ENCODE results near the gene KIRREL1. TPM values are rescaled to one million over a fixed set of nuclear protein-coding genes. Genes with fewer than 3 reads are reported as not detected.

The KIRREL1 gene
- total RNA-seq, 2 donors from 2014 or later, result 22.8 to 26.5 TPM

DNA sequence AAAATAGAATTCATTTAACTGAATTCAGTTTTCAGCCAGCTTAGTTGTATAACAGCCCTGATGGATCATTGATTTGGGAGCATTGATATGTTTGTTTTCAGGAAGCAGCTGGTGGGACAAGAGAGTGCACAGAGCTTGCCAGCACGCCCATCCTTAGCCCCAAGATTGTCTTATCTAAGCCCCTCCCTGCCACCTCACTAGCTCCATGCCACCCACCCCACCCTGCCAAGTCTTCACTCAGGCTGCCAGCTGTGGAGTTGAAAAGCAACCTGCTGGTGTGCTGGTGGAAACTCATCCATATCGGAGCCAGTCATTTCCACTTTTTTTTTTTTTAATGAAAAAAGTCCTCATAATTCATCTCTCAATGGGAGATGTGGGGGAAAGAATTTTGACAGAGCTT, 11.8 kb downstream of the KIRREL1 start:
- no peaks in the 10 kb centered on the region for H3K27me3 ChIP-seq (ENCODE audit: control insufficient read depth, insufficient read depth, low read length, poor library complexity, severe bottlenecking)
- H3K36me3 Mint-ChIP-seq (ENCODE audit: low read depth), result no peaks in the 10 kb centered on the region
- H3K9ac ChIP-seq (ENCODE audit: extremely low read depth, low read length, poor library complexity, severe bottlenecking), result no peak overlapping the region
- H3K27ac Mint-ChIP-seq, result no peak overlapping the region
- H3K27me3 Mint-ChIP-seq (ENCODE audit: insufficient read depth), result no peaks in the 10 kb centered on the region
- H3K27ac ChIP-seq (ENCODE audit: low read depth, low read length), result no peak overlapping the region
- DNase-seq, result no peak
- no peaks in the 10 kb centered on the region for H3K36me3 ChIP-seq (ENCODE audit: control insufficient read depth, insufficient read depth, low read length)
- H3K9me3 Mint-ChIP-seq, result no peaks in the 10 kb centered on the region
- peaks cover 64% of the 10 kb centered on the region for H3K4me1 Mint-ChIP-seq
- H3K9me3 ChIP-seq (ENCODE audit: control insufficient read depth, low read length), result no peaks in the 10 kb centered on the region
- H3K4me3 Mint-ChIP-seq, result no peak overlapping the region
- H3K4me3 ChIP-seq (ENCODE audit: low read length), result no peak overlapping the region
- peaks cover 36% of the 10 kb centered on the region for H3K4me1 ChIP-seq (ENCODE audit: control insufficient read depth, insufficient read depth, low read length)
- no peak for TF ChIP-seq CTCF (conservative IDR thresholded peaks at IDR 0.05)
- 84% methylated on average over 2 of the region's 2 CpGs; no CpG with 5 or more reads in 1 of the 2 experiments for WGBS, 2 experiments (ENCODE audit: insufficient coverage in 1 of 2, insufficient read length in 1 of 2)

DNA sequence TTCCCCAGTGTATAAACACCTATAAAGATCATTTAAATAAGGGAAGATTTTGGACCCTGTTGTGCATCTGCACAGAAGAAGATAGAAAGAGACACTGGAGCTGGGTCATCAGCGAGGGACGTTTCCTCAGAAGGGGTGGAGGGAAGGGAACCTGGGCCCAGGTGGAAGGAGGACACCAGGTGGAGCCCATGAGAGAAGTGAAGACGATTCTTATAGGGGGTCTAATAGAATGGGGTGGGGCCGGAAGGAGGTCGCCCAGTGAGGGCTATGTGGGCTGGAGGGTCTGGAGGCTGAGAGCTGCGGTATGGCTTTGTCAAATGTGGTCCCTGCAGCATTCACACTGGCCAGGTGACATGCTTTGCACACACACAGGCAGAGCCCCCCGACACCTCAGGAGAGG, 13.7 kb downstream of the KIRREL1 start:
- H3K27ac Mint-ChIP-seq, result peak overlapping the region; percentile 69
- peak; percentile 56 for TF ChIP-seq CTCF (conservative IDR thresholded peaks at IDR 0.05)
- no peaks in the 10 kb centered on the region for H3K36me3 Mint-ChIP-seq (ENCODE audit: low read depth)
- 81 to 85% methylated on average over 6 to 7 of the region's 7 CpGs for WGBS, 2 experiments (ENCODE audit: insufficient coverage in 1 of 2, insufficient read length in 1 of 2)
- no peaks in the 10 kb centered on the region for H3K27me3 Mint-ChIP-seq (ENCODE audit: insufficient read depth)
- no peak overlapping the region for H3K4me3 Mint-ChIP-seq
- no peak for DNase-seq
- no peak overlapping the region for H3K4me3 ChIP-seq (ENCODE audit: low read length)
- H3K27me3 ChIP-seq (ENCODE audit: control insufficient read depth, insufficient read depth, low read length, poor library complexity, severe bottlenecking), result no peaks in the 10 kb centered on the region
- H3K4me1 Mint-ChIP-seq, result peaks cover 82% of the 10 kb centered on the region
- peaks cover 39% of the 10 kb centered on the region for H3K4me1 ChIP-seq (ENCODE audit: control insufficient read depth, insufficient read depth, low read length)
- H3K9me3 ChIP-seq (ENCODE audit: control insufficient read depth, low read length), result no peaks in the 10 kb centered on the region
- H3K9ac ChIP-seq (ENCODE audit: extremely low read depth, low read length, poor library complexity, severe bottlenecking), result no peak overlapping the region
- no peaks in the 10 kb centered on the region for H3K36me3 ChIP-seq (ENCODE audit: control insufficient read depth, insufficient read depth, low read length)
- H3K27ac ChIP-seq (ENCODE audit: low read depth, low read length), result no peak overlapping the region
- H3K9me3 Mint-ChIP-seq, result no peaks in the 10 kb centered on the region

- Mint-ChIP-seq H3K27me3 (ENCODE audit: insufficient read depth) (no peaks in the 10 kb centered on the region), H3K4me3 (peak overlapping the region; percentile 16), H3K9me3 (no peaks in the 10 kb centered on the region), H3K36me3 (ENCODE audit: low read depth) (no peaks in the 10 kb centered on the region), H3K27ac (peak overlapping the region; percentile 77), H3K4me1 (peaks cover 76% of the 10 kb centered on the region)
- Histone ChIP-seq H3K4me3 (ENCODE audit: low read length) (no peak overlapping the region), H3K36me3 (ENCODE audit: control insufficient read depth, insufficient read depth, low read length) (no peaks in the 10 kb centered on the region), H3K4me1 (ENCODE audit: control insufficient read depth, insufficient read depth, low read length) (peaks cover 32% of the 10 kb centered on the region), H3K27ac (ENCODE audit: low read depth, low read length) (peak overlapping the region; percentile 73), H3K9me3 (ENCODE audit: control insufficient read depth, low read length) (no peaks in the 10 kb centered on the region), H3K27me3 (ENCODE audit: control insufficient read depth, insufficient read depth, low read length, poor library complexity, severe bottlenecking) (no peaks in the 10 kb centered on the region), H3K9ac (ENCODE audit: extremely low read depth, low read length, poor library complexity, severe bottlenecking) (no peak overlapping the region)
- 45 to 54% methylated on average over 4 to 15 of the region's 15 CpGs for WGBS, 2 experiments (ENCODE audit: insufficient coverage in 1 of 2, insufficient read length in 1 of 2)
- peak; percentile 53 for DNase-seq
- TF ChIP-seq CTCF (conservative IDR thresholded peaks at IDR 0.05), result no peak
Measured at GRCh38 chr1:158007667-158008386, 14.4 kb downstream of the KIRREL1 start.

Measured in endodermal cell (in vitro differentiated cells).